ENCODE data around the gene PROCA1. TPM values are rescaled to one million over a fixed set of nuclear protein-coding genes. Genes with fewer than 3 reads are reported as not detected.

Gene PROCA1
- total and polyA plus RNA-seq, 9 of the 15 experiments (the other 6 are each of a cell fraction or from before 2014, with no cell fraction given), result 0.78 to 16.2 (median 5.6) TPM

DNA sequence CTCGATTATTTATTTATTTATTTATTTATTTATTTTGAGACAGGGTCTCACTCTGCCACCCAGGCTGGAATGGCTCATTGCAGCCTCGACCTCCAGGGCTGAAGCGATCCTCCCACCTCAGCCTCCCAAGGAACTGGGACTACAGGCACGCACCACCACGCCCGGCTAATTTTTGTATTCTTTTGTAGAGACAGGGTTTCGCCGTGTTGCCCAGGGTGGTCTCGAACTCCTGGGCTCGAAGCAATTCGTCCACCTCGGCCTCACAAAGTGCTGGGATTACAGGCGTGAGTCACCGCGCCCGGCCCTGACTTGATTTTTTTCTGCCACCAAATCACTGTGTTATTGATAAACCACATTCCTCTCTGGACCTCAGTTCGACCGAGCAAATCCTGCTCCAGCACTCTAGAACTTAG lies 7.3 kb upstream of the PROCA1 start (continued):
- TF ChIP-seq RBM17 (IDR thresholded peaks at IDR 0.05; ENCODE audit: borderline replicate concordance, low read depth, low read length), result no peak
- no peak for TF ChIP-seq NFXL1 (CRISPR knock-in tag; IDR thresholded peaks at IDR 0.05)
- no peak for TF ChIP-seq NONO (IDR thresholded peaks at IDR 0.05; ENCODE audit: low read depth in 2 of 2, low read length in 1 of 2)
- TF ChIP-seq ZNF316 (IDR thresholded peaks at IDR 0.05), result no peak
- TF ChIP-seq, protein P1, sequence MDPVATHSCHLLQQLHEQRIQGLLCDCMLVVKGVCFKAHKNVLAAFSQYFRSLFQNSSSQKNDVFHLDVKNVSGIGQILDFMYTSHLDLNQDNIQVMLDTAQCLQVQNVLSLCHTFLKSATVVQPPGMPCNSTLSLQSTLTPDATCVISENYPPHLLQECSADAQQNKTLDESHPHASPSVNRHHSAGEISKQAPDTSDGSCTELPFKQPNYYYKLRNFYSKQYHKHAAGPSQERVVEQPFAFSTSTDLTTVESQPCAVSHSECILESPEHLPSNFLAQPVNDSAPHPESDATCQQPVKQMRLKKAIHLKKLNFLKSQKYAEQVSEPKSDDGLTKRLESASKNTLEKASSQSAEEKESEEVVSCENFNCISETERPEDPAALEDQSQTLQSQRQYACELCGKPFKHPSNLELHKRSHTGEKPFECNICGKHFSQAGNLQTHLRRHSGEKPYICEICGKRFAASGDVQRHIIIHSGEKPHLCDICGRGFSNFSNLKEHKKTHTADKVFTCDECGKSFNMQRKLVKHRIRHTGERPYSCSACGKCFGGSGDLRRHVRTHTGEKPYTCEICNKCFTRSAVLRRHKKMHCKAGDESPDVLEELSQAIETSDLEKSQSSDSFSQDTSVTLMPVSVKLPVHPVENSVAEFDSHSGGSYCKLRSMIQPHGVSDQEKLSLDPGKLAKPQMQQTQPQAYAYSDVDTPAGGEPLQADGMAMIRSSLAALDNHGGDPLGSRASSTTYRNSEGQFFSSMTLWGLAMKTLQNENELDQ (CRISPR knock-in tag; IDR thresholded peaks at IDR 0.05; ENCODE audit: borderline replicate concordance), result no peak
- no peak for TF ChIP-seq MAFF (IDR thresholded peaks at IDR 0.05; ENCODE audit: low read length)
- no peak for TF ChIP-seq ATF1 (CRISPR knock-in tag; IDR thresholded peaks at IDR 0.05)
- no peak for TF ChIP-seq ATF1 (tag; IDR thresholded peaks at IDR 0.05)
- no peak for TF ChIP-seq ZNF232 (CRISPR knock-in tag; IDR thresholded peaks at IDR 0.05)
- TF ChIP-seq CBFB (CRISPR knock-in tag; IDR thresholded peaks at IDR 0.05), result peak; percentile 83
- TF ChIP-seq HNRNPLL (IDR thresholded peaks at IDR 0.05; ENCODE audit: low read depth, low read length, poor library complexity, severe bottlenecking), result no peak
- TF ChIP-seq MCM7 (IDR thresholded peaks at IDR 0.05), result no peak
- no peak for TF ChIP-seq OTX1 (CRISPR knock-in tag; IDR thresholded peaks at IDR 0.05)
- TF ChIP-seq ZKSCAN1 (IDR thresholded peaks at IDR 0.05; ENCODE audit: low read depth, low read length), result no peak
- TF ChIP-seq TCF7 (IDR thresholded peaks at IDR 0.05; ENCODE audit: borderline replicate concordance), result no peak
- TF ChIP-seq SUPT5H (IDR thresholded peaks at IDR 0.05), result no peak; the same call in 1 of the 2 replicates
- TF ChIP-seq ZNF780A (CRISPR knock-in tag; IDR thresholded peaks at IDR 0.05), result 0 out of 2 replicates have a peak, but pooled peaks have one; percentile 55
- no peak for TF ChIP-seq ZNF143 (CRISPR knock-in tag; IDR thresholded peaks at IDR 0.05)
- no peak for TF ChIP-seq CBX5 (IDR thresholded peaks at IDR 0.05; ENCODE audit: borderline replicate concordance, low read depth)
- TF ChIP-seq MBD2 (IDR thresholded peaks at IDR 0.05; ENCODE audit: borderline replicate concordance, low read depth), result no peak
- peak; percentile 64; the same call in 1 of the 2 replicates for TF ChIP-seq HMG20B (CRISPR knock-in tag; IDR thresholded peaks at IDR 0.05)
- TF ChIP-seq, protein P2, sequence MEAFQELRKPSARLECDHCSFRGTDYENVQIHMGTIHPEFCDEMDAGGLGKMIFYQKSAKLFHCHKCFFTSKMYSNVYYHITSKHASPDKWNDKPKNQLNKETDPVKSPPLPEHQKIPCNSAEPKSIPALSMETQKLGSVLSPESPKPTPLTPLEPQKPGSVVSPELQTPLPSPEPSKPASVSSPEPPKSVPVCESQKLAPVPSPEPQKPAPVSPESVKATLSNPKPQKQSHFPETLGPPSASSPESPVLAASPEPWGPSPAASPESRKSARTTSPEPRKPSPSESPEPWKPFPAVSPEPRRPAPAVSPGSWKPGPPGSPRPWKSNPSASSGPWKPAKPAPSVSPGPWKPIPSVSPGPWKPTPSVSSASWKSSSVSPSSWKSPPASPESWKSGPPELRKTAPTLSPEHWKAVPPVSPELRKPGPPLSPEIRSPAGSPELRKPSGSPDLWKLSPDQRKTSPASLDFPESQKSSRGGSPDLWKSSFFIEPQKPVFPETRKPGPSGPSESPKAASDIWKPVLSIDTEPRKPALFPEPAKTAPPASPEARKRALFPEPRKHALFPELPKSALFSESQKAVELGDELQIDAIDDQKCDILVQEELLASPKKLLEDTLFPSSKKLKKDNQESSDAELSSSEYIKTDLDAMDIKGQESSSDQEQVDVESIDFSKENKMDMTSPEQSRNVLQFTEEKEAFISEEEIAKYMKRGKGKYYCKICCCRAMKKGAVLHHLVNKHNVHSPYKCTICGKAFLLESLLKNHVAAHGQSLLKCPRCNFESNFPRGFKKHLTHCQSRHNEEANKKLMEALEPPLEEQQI (IDR thresholded peaks at IDR 0.05), result no peak
- TF ChIP-seq RUNX1 (IDR thresholded peaks at IDR 0.05; ENCODE audit: low read depth), result no peak
- TF ChIP-seq HDAC2 (IDR thresholded peaks at IDR 0.05), result peak; percentile 99
- 0 out of 2 replicates have a peak, but pooled peaks have one; percentile 30 for TF ChIP-seq JUN (IDR thresholded peaks at IDR 0.05; ENCODE audit: borderline replicate concordance, low read depth, low read length)
- no peak for TF ChIP-seq JUN (CRISPR knock-in tag; IDR thresholded peaks at IDR 0.05; ENCODE audit: borderline replicate concordance)
- no peak for TF ChIP-seq POLR2H (tag; IDR thresholded peaks at IDR 0.05; ENCODE audit: low read depth)
- TF ChIP-seq, protein P3, sequence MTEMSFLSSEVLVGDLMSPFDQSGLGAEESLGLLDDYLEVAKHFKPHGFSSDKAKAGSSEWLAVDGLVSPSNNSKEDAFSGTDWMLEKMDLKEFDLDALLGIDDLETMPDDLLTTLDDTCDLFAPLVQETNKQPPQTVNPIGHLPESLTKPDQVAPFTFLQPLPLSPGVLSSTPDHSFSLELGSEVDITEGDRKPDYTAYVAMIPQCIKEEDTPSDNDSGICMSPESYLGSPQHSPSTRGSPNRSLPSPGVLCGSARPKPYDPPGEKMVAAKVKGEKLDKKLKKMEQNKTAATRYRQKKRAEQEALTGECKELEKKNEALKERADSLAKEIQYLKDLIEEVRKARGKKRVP (CRISPR knock-in tag; IDR thresholded peaks at IDR 0.05), result no peak
- peak; percentile 78; the same call in 1 of the 2 replicates for TF ChIP-seq BCOR (IDR thresholded peaks at IDR 0.05)
